ENCODE results near the gene MED12L.

MED12L gene

GRCh38 chr3:151367448-151367847, 282.0 kb downstream of the MED12L start:
- Histone ChIP-seq H3K4me3 (ENCODE audit: low read depth, low read length) (no peak overlapping the region), H3K36me3 (ENCODE audit: control insufficient read depth in 2 of 2, insufficient read depth in 1 of 2, low read length in 2 of 2) (peaks cover 0 to 10% of the 10 kb centered on the region in 2 experiments; a peak in 1 of 3 replicates), H3K27ac (ENCODE audit: extremely low read depth, low read depth, low read length) (no peak overlapping the region), H3K9me3 (ENCODE audit: control insufficient read depth, insufficient read depth, low read depth, low read length) (no peaks in the 10 kb centered on the region), H3K4me1 (ENCODE audit: control insufficient read depth, insufficient read depth, low read length) (no peaks in the 10 kb centered on the region)
- ChIA-PET CTCF (no interaction called here), POLR2A (no interaction called here)
- TF ChIP-seq ZBTB7A (tag by site-specific recombination; IDR thresholded peaks at IDR 0.05; ENCODE audit: low read depth) (no peak), ZNF610 (tag by site-specific recombination; IDR thresholded peaks at IDR 0.05; ENCODE audit: borderline replicate concordance) (no peak), ZNF521 (tag by site-specific recombination; IDR thresholded peaks at IDR 0.05) (no peak), ZNF629 (tag by site-specific recombination; IDR thresholded peaks at IDR 0.05) (no peak), GFI1B (tag by site-specific recombination; IDR thresholded peaks at IDR 0.05) (no peak)

GRCh38 chr3:151371526-151371925, 286.1 kb downstream of the MED12L start:
- POLR2A ChIA-PET: no interaction called here
- no peak for TF ChIP-seq ZNF580 (tag by site-specific recombination; IDR thresholded peaks at IDR 0.05)
- no peak for TF ChIP-seq KLF7 (tag by site-specific recombination; IDR thresholded peaks at IDR 0.05; ENCODE audit: borderline replicate concordance)
- no peak for TF ChIP-seq ZNF280D (tag by site-specific recombination; IDR thresholded peaks at IDR 0.05)
- no peak for TF ChIP-seq ZBTB49 (tag by site-specific recombination; IDR thresholded peaks at IDR 0.05; ENCODE audit: low read depth)
- TF ChIP-seq ZNF704 (tag by site-specific recombination; IDR thresholded peaks at IDR 0.05): no peak
- no peak for TF ChIP-seq ZNF416 (tag by site-specific recombination; IDR thresholded peaks at IDR 0.05)
- no peak for TF ChIP-seq ZNF837 (tag by site-specific recombination; IDR thresholded peaks at IDR 0.05)
- TF ChIP-seq ZNF529 (tag by site-specific recombination; IDR thresholded peaks at IDR 0.05; ENCODE audit: insufficient replicate concordance): no peak
- TF ChIP-seq KLF9 (tag by site-specific recombination; IDR thresholded peaks at IDR 0.05; ENCODE audit: low read depth): no peak
- TF ChIP-seq ZNF302 (tag by site-specific recombination; IDR thresholded peaks at IDR 0.05; ENCODE audit: low read depth): no peak
- no peak for TF ChIP-seq ZNF585B (tag by site-specific recombination; IDR thresholded peaks at IDR 0.05)
- TF ChIP-seq ZNF76 (tag by site-specific recombination; IDR thresholded peaks at IDR 0.05; ENCODE audit: borderline replicate concordance, low read depth): no peak
- H3K4me3 ChIP-seq (ENCODE audit: low read depth, low read length): no peak overlapping the region
- H3K27ac ChIP-seq (ENCODE audit: extremely low read depth, low read depth, low read length): no peak overlapping the region
- CTCF ChIA-PET: no interaction called here
- H3K36me3 ChIP-seq (ENCODE audit: control insufficient read depth in 2 of 2, insufficient read depth in 1 of 2, low read length in 2 of 2): peaks cover 0 to 6% of the 10 kb centered on the region in 2 experiments; a peak in 1 of 3 replicates
- no peaks in the 10 kb centered on the region for H3K4me1 ChIP-seq (ENCODE audit: control insufficient read depth, insufficient read depth, low read length)
- no peaks in the 10 kb centered on the region for H3K9me3 ChIP-seq (ENCODE audit: control insufficient read depth, insufficient read depth, low read depth, low read length)

Data from HEK293 (cell line).